ENCODE measurements around the gene MYOM1. TPM values are rescaled to one million over a fixed set of nuclear protein-coding genes. Genes with fewer than 3 reads are reported as not detected.

The MYOM1 gene
- total RNA-seq, 2 experiments from 2014 or later, result 2.4 to 3.8 TPM

GRCh38 chr18:3171631-3172030, 48.1 kb downstream of the MYOM1 start:
- POLR2A ChIA-PET, result no interaction called here
- Histone ChIP-seq H3K4me1 (ENCODE audit: insufficient read depth, low read length, poor library complexity, severe bottlenecking) (peaks cover 8% of the 10 kb centered on the region), H3K9me2 (ENCODE audit: insufficient read depth, low read length) (no peaks in the 10 kb centered on the region), H3K27ac (ENCODE audit: low read depth, low read length, poor library complexity, severe bottlenecking) (no peak overlapping the region), H3K9me3 (ENCODE audit: low read length) (no peaks in the 10 kb centered on the region), H3K4me3 (ENCODE audit: low read depth, low read length, poor library complexity, severe bottlenecking) (no peak overlapping the region), H3K4me2 (ENCODE audit: low read length) (no peak overlapping the region), H3K79me2 (ENCODE audit: insufficient read depth, low read depth, low read length) (no peaks in the 10 kb centered on the region), H4K20me1 (ENCODE audit: insufficient read depth, low read length) (no peaks in the 10 kb centered on the region), H3K36me3 (ENCODE audit: insufficient read depth, low read length) (no peaks in the 10 kb centered on the region), H2AFZ (ENCODE audit: low read length) (no peak overlapping the region)
- BruUV-seq (replicated peaks), result no TSS peak
- TF ChIP-seq EZH2phosphoT487 (IDR thresholded peaks at IDR 0.05; ENCODE audit: borderline replicate concordance, low read depth, low read length) (no peak), CTCF (conservative IDR thresholded peaks at IDR 0.05; ENCODE audit: low read length) (no peak)
- CTCF ChIA-PET (ENCODE audit: unreplicated experiment), result no interaction called here
- no peak for DNase-seq (ENCODE audit: low spot score)
- intact Hi-C loops (cut with micrococcal nuclease; ENCODE audit: unreplicated experiment), result loop anchor here (10.0 kb wide), 1 partner anchor 517 kb away; the partner anchor contains the start of gene SMCHD1

GRCh38 chr18:3170441-3171161, 49.2 kb downstream of the MYOM1 start:
- peaks cover 8% of the 10 kb centered on the region for H3K4me1 ChIP-seq (ENCODE audit: insufficient read depth, low read length, poor library complexity, severe bottlenecking)
- H3K4me3 ChIP-seq (ENCODE audit: low read depth, low read length, poor library complexity, severe bottlenecking), result no peak overlapping the region
- no peaks in the 10 kb centered on the region for H4K20me1 ChIP-seq (ENCODE audit: insufficient read depth, low read length)
- H3K79me2 ChIP-seq (ENCODE audit: insufficient read depth, low read depth, low read length), result no peaks in the 10 kb centered on the region
- no peaks in the 10 kb centered on the region for H3K9me2 ChIP-seq (ENCODE audit: insufficient read depth, low read length)
- H2AFZ ChIP-seq (ENCODE audit: low read length), result no peak overlapping the region
- no peaks in the 10 kb centered on the region for H3K36me3 ChIP-seq (ENCODE audit: insufficient read depth, low read length)
- POLR2A ChIA-PET, result no interaction called here
- H3K9me3 ChIP-seq (ENCODE audit: low read length), result no peaks in the 10 kb centered on the region
- DNase-seq (ENCODE audit: low spot score), result no peak
- no peak overlapping the region for H3K27ac ChIP-seq (ENCODE audit: low read depth, low read length, poor library complexity, severe bottlenecking)
- BruUV-seq (replicated peaks), result no TSS peak
- CTCF ChIA-PET (ENCODE audit: unreplicated experiment), result no interaction called here
- intact Hi-C loops (cut with micrococcal nuclease; ENCODE audit: unreplicated experiment), result loop anchor here (10.0 kb wide), 1 partner anchor 516 kb away; the partner anchor contains the start of gene SMCHD1
- no peak overlapping the region for H3K4me2 ChIP-seq (ENCODE audit: low read length)
- TF ChIP-seq CTCF (conservative IDR thresholded peaks at IDR 0.05; ENCODE audit: low read length) (no peak), EZH2phosphoT487 (IDR thresholded peaks at IDR 0.05; ENCODE audit: borderline replicate concordance, low read depth, low read length) (no peak)

- BruUV-seq (replicated peaks), result no TSS peak
- Histone ChIP-seq H3K27ac (ENCODE audit: low read depth, low read length, poor library complexity, severe bottlenecking) (no peak overlapping the region), H3K4me2 (ENCODE audit: low read length) (no peak overlapping the region)
Measured at GRCh38 chr18:3164381-3164780, 55.4 kb downstream of the MYOM1 start.

More at GRCh38 chr18:3164381-3164780, 55.4 kb downstream of the MYOM1 start:
- Histone ChIP-seq H3K79me2 (ENCODE audit: insufficient read depth, low read depth, low read length) (no peaks in the 10 kb centered on the region), H3K9me2 (ENCODE audit: insufficient read depth, low read length) (no peaks in the 10 kb centered on the region), H3K9me3 (ENCODE audit: low read length) (no peaks in the 10 kb centered on the region), H4K20me1 (ENCODE audit: insufficient read depth, low read length) (no peaks in the 10 kb centered on the region), H3K36me3 (ENCODE audit: insufficient read depth, low read length) (no peaks in the 10 kb centered on the region), H2AFZ (ENCODE audit: low read length) (no peak overlapping the region), H3K4me3 (ENCODE audit: low read depth, low read length, poor library complexity, severe bottlenecking) (no peak overlapping the region), H3K4me1 (ENCODE audit: insufficient read depth, low read length, poor library complexity, severe bottlenecking) (no peaks in the 10 kb centered on the region)
- no peak for DNase-seq (ENCODE audit: low spot score)
- CTCF ChIA-PET (ENCODE audit: unreplicated experiment), result no interaction called here
- intact Hi-C loops (cut with micrococcal nuclease; ENCODE audit: unreplicated experiment), result loop anchor here (10.0 kb wide), 1 partner anchor 60 kb away; no protein-coding TSS in a partner anchor
- POLR2A ChIA-PET, result no interaction called here
- TF ChIP-seq EZH2phosphoT487 (IDR thresholded peaks at IDR 0.05; ENCODE audit: borderline replicate concordance, low read depth, low read length), result no peak
